OCI-LY7 (cell line): ENCODE measurements around the gene BPIFB6.

Experiments
- EZH2phosphoT487 ChIP-seq: fragments of 200-600 bp; sonication (generic); IDR thresholded peaks from 2 replicates; pipeline ENCODE4 v1.6.1; 2018; ENCODE audit warnings: low read depth, borderline replicate concordance, mild to moderate bottlenecking, mixed run types, antibody characterized with exemption, low read length, moderate library complexity, mixed read lengths
- TF ChIP-seq, protein P1 (sequence below): fragments of 200-600 bp; sonication (generic); conservative IDR thresholded peaks from 2 replicates; pipeline ENCODE4 v1.5.1; 2014; ENCODE audit warnings: mild to moderate bottlenecking, antibody characterized with exemption, low read length, moderate library complexity, mixed read lengths

DNA sequence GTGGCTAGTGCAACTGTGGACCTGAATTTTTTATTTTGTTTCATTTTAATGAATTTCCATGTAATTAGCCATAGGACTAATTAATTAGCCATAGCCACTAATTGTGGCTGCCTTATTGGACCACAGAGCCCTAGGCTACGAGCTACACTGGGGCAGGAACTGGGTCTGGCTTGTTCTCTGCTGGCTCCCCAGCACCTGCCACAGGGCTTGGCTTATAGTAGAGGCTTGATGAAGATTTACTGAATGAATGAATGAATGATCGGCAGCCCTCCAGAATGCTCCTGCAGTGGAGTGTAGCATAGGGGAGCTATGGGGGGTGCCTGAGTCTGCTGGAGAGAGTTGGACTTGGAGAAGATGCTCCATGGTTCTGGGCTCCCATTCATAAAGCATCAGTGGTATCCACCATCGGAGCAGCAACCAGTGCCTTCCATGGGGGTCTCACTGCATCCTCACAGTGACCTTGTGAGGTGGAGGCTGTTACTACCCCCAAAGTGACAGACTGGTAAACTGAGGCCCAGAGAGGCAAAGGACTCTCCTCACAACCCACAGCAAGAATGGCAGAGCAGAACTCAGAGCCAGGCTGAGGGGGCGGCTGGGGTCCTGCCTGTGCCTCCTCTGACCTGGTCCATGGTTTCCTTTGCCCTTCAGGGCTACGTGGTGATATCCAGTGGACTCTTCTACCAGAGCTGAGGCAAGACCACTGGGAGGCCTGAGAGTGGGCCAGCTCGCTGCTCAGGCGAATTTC is 8.6 kb upstream of the BPIFB6 start:
- TF ChIP-seq, protein P1, sequence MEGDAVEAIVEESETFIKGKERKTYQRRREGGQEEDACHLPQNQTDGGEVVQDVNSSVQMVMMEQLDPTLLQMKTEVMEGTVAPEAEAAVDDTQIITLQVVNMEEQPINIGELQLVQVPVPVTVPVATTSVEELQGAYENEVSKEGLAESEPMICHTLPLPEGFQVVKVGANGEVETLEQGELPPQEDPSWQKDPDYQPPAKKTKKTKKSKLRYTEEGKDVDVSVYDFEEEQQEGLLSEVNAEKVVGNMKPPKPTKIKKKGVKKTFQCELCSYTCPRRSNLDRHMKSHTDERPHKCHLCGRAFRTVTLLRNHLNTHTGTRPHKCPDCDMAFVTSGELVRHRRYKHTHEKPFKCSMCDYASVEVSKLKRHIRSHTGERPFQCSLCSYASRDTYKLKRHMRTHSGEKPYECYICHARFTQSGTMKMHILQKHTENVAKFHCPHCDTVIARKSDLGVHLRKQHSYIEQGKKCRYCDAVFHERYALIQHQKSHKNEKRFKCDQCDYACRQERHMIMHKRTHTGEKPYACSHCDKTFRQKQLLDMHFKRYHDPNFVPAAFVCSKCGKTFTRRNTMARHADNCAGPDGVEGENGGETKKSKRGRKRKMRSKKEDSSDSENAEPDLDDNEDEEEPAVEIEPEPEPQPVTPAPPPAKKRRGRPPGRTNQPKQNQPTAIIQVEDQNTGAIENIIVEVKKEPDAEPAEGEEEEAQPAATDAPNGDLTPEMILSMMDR, result no peak
- no peak for TF ChIP-seq EZH2phosphoT487
